ENCODE measurements around the gene PCCB. TPM values are rescaled to one million over a fixed set of nuclear protein-coding genes. Genes with fewer than 3 reads are reported as not detected.
"Not testable (repeated sequence)": the region's sequence is repeated elsewhere in the genome, so short reads cannot be mapped to it uniquely, and the experiment has no call there.

PCCB gene
- total and polyA plus RNA-seq, 8 donors = 26.9 to 44.7 (median 35.9) TPM

DNA sequence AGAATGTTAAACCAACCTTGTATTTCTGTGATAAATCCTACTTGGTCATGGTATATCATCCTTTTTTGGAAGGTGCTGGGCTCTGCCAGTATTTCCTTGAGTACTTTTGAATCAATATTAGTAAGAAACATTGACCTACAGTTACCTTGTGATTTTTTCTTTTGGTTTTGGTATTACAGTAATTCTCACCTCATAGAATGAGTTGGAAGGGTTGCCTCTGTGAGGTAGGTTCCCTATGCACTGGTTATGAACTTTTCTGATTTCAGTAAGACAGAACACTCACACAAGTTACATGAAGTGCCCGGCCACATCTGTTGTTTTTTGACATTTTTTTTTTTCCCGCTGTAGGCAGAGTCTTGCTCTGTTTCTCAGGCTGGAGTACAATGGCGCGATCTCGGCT lies 20.0 kb downstream of the PCCB start:
- H3K27me3 ChIP-seq = no peaks in the 10 kb centered on the region
- H3K36me3 ChIP-seq = peaks cover 0 to 11% of the 10 kb centered on the region in 2 donors
- intact Hi-C loops (cut with DNase I) = no loop called here
- no peaks in the 10 kb centered on the region for H3K4me1 ChIP-seq
- no peak overlapping the region for H3K4me3 ChIP-seq
- no peak for ATAC-seq
- TF ChIP-seq, protein P1, sequence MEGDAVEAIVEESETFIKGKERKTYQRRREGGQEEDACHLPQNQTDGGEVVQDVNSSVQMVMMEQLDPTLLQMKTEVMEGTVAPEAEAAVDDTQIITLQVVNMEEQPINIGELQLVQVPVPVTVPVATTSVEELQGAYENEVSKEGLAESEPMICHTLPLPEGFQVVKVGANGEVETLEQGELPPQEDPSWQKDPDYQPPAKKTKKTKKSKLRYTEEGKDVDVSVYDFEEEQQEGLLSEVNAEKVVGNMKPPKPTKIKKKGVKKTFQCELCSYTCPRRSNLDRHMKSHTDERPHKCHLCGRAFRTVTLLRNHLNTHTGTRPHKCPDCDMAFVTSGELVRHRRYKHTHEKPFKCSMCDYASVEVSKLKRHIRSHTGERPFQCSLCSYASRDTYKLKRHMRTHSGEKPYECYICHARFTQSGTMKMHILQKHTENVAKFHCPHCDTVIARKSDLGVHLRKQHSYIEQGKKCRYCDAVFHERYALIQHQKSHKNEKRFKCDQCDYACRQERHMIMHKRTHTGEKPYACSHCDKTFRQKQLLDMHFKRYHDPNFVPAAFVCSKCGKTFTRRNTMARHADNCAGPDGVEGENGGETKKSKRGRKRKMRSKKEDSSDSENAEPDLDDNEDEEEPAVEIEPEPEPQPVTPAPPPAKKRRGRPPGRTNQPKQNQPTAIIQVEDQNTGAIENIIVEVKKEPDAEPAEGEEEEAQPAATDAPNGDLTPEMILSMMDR (IDR thresholded peaks at IDR 0.05) = no peak
- no peak for DNase-seq
- no peak overlapping the region for H3K27ac ChIP-seq
- H3K9me3 ChIP-seq = no peaks in the 10 kb centered on the region

- H3K4me1 ChIP-seq; H3K27ac ChIP-seq; intact Hi-C loops (cut with DNase I); DNase-seq; H3K36me3 ChIP-seq; H3K27me3 ChIP-seq; ATAC-seq; H3K9me3 ChIP-seq; H3K4me3 ChIP-seq: not testable (repeated sequence)
Measured at GRCh38 chr3:136271626-136272025, 21.5 kb downstream of the PCCB start.

DNA sequence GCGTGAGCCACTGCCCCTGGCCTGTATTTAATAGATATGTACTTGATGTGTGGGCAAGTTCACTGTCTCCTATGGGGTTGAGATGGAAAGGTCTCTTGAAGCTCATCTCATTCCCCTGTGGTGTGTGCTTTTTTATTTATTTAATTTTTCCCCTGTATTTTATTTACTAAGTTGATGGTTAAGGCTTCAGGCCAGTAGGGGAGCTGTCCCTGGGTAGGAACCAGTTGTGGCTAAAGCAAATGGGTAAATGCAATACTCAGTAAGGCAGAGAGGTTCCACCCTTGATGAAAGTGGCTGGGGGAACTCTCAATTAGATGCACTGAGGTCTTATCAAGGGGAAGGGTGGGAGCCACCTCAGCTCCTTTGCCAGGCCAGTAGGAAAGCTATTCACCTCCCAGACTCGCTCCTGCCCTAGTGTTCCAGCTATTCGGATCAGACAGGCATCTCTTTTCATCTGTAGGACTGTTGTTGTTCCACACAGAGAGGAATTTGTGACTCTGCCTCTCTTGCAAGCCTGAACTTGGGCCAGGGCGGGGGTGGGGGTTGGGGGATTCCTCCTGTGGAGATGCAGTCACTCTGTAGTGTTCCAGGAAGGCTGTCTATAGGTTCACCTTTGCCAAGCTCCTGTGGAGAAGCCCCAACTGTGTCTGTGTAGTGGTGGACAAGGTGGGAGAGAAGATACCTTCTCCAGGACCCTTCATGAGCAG lies 26.1 kb downstream of the PCCB start:
- ATAC-seq (no peak), DNase-seq (no peak)
- Histone ChIP-seq H3K4me1 (no peaks in the 10 kb centered on the region), H3K4me3 (no peak overlapping the region), H3K27me3 (no peaks in the 10 kb centered on the region), H3K27ac (no peak overlapping the region), H3K36me3 (peaks cover 0 to 31% of the 10 kb centered on the region in 2 donors), H3K9me3 (peaks cover 0 to 19% of the 10 kb centered on the region in 2 donors)
- TF ChIP-seq, protein P1 (IDR thresholded peaks at IDR 0.05) = no peak
- intact Hi-C loops (cut with DNase I) = no loop called here

- intact Hi-C loops (cut with DNase I) = no loop called here
Measured at GRCh38 chr3:136277115-136277514, 27.0 kb downstream of the PCCB start.

GRCh38 chr3:136277634-136278033 lies 27.5 kb downstream of the PCCB start:
- intact Hi-C loops (cut with DNase I) = no loop called here
- DNase-seq = no peak
- Histone ChIP-seq H3K27ac (no peak overlapping the region), H3K27me3 (no peaks in the 10 kb centered on the region), H3K36me3 (peaks cover 0 to 31% of the 10 kb centered on the region in 2 donors), H3K4me3 (no peak overlapping the region), H3K9me3 (peaks cover 0 to 19% of the 10 kb centered on the region in 2 donors), H3K4me1 (no peaks in the 10 kb centered on the region)
- no peak for ATAC-seq
- TF ChIP-seq, protein P1 (IDR thresholded peaks at IDR 0.05) = no peak

More at GRCh38 chr3:136277115-136277514, 27.0 kb downstream of the PCCB start:
- Histone ChIP-seq H3K27ac (no peak overlapping the region), H3K4me1 (no peaks in the 10 kb centered on the region), H3K36me3 (peaks cover 0 to 31% of the 10 kb centered on the region in 2 donors), H3K9me3 (peaks cover 0 to 19% of the 10 kb centered on the region in 2 donors), H3K4me3 (no peak overlapping the region), H3K27me3 (no peaks in the 10 kb centered on the region)
- TF ChIP-seq, protein P1 (IDR thresholded peaks at IDR 0.05) = no peak
- DNase-seq (no peak), ATAC-seq (no peak)

- TF ChIP-seq, protein P1 (IDR thresholded peaks at IDR 0.05) = no peak
- Histone ChIP-seq H3K4me1 (no peaks in the 10 kb centered on the region), H3K36me3 (peaks cover 0 to 35% of the 10 kb centered on the region in 2 donors), H3K27me3 (no peaks in the 10 kb centered on the region), H3K9me3 (peaks cover 0 to 19% of the 10 kb centered on the region in 2 donors), H3K27ac (no peak overlapping the region), H3K4me3 (no peak overlapping the region)
- no peak for DNase-seq
- no peak for ATAC-seq
- intact Hi-C loops (cut with DNase I) = no loop called here
Measured at GRCh38 chr3:136279092-136279491, 29.0 kb downstream of the PCCB start.
